Endothelial cell of umbilical vein (primary cell): Measurements from ENCODE around the gene KCNH1. TPM values are rescaled to one million over a fixed set of nuclear protein-coding genes. Genes with fewer than 3 reads are reported as not detected.

Experiments
- BruUV-seq: library from RNA; stranded (reverse); fragments of 400-500 nt; replicated peaks from 2 replicates; lab custom pipeline; 2021; lab: Mats Ljungman, UMichigan
- CTCF ChIA-PET: fragments of 300-600, 350-600 bp; sonication (Branson Sonifier 250); formaldehyde crosslinking; loops from one replicate; lab custom pipeline; 2021; ENCODE audit warnings: antibody characterized with exemption, inconsistent platforms; lab: Charles Lee
- POLR2A ChIA-PET: fragments of 300-600, 350-600 bp; sonication (Branson Sonifier 250); formaldehyde crosslinking; loops from one replicate; lab custom pipeline; 2021; ENCODE audit warnings: antibody characterized with exemption, inconsistent platforms; lab: Charles Lee
- DNase-seq: peaks from one replicate; pipeline ENCODE4 v3.0.0-alpha.2; 2011; ENCODE audit warnings: low read depth, low spot score
- FAIRE-seq: peaks from 2 replicates; lab custom pipeline; 2011; peaks lifted over from hg19 to GRCh38; lab: Jason Lieb, UNC
- H2AFZ ChIP-seq: 2 replicates; pipeline ENCODE4 v1.6.0; 2012; ENCODE audit warnings: low read depth, low read length, control low read depth, inconsistent platforms
- H3K27ac ChIP-seq: 2 replicates; pipeline ENCODE4 v1.5.1; 2011; ENCODE audit warnings: low read depth, mild to moderate bottlenecking, control low read depth, low read length, moderate library complexity; ENCODE audit not compliant: insufficient read depth
- H3K27me3 ChIP-seq, 2 experiments: 2 replicates each; pipeline versions ENCODE4 v1.6.0 to v1.6.1; 2011; ENCODE audit warnings: low read length in 2 of 2, mixed read lengths in 1 of 2; ENCODE audit not compliant: control insufficient read depth in 2 of 2, insufficient read depth in 2 of 2
- H3K36me3 ChIP-seq, 2 experiments: 2 replicates in 1 of 2; 3 replicates in 1 of 2; pipeline ENCODE4 v1.5.1; 2011; ENCODE audit warnings: low read length in 2 of 2, mild to moderate bottlenecking in 1 of 2, moderate library complexity in 1 of 2; ENCODE audit not compliant: control insufficient read depth in 2 of 2, insufficient read depth in 2 of 2; ENCODE audit errors: extremely low read depth in 1 of 2
- H3K4me1 ChIP-seq: 3 replicates; pipeline ENCODE4 v1.5.1; 2011; ENCODE audit warnings: mild to moderate bottlenecking, low read length; ENCODE audit not compliant: control insufficient read depth, insufficient read depth; ENCODE audit errors: extremely low read depth
- H3K4me2 ChIP-seq: 2 replicates; pipeline ENCODE4 v1.6.1; 2011; ENCODE audit warnings: low read length, control low read depth, mixed read lengths; ENCODE audit not compliant: insufficient read depth
- H3K4me3 ChIP-seq, 3 experiments: fragments of 200-600 bp in 1 of 3; sonication (generic), shearing (Covaris generic) in 1 of 3; replicated peaks in 1 of 3; 2 replicates each; pipeline ENCODE4 v1.5.1; 2011 to 2016; ENCODE audit warnings: control low read depth in 3 of 3, low read length in 3 of 3, mild to moderate bottlenecking in 2 of 3, inconsistent platforms in 1 of 3, low read depth in 1 of 3, moderate library complexity in 1 of 3; ENCODE audit not compliant: insufficient read depth in 1 of 3
- H3K79me2 ChIP-seq: 2 replicates; pipeline ENCODE4 v1.6.0; 2012; ENCODE audit warnings: low read length, inconsistent platforms; ENCODE audit not compliant: control insufficient read depth, insufficient read depth
- H3K9ac ChIP-seq: replicated peaks from 2 replicates; pipeline ENCODE3; 2011; ENCODE audit warnings: low read length, control low read depth; ENCODE audit not compliant: insufficient read depth; ENCODE audit errors: extremely low read depth
- H3K9me1 ChIP-seq: replicated peaks from 3 replicates; pipeline ENCODE4 v1.6.0; 2011; ENCODE audit warnings: mild to moderate bottlenecking, low read length; ENCODE audit not compliant: control insufficient read depth, insufficient read depth; ENCODE audit errors: extremely low read depth
- H3K9me3 ChIP-seq: replicated peaks from 2 replicates; pipeline ENCODE4 v1.5.1; 2012; ENCODE audit warnings: low read length, inconsistent platforms; ENCODE audit not compliant: control insufficient read depth, insufficient read depth
- H4K20me1 ChIP-seq: replicated peaks from 2 replicates; pipeline ENCODE3; 2011; ENCODE audit warnings: mild to moderate bottlenecking, low read length; ENCODE audit not compliant: control insufficient read depth, insufficient read depth; ENCODE audit errors: extremely low read depth
- CTCF ChIP-seq, 2 donors: IDR thresholded peaks; 1 replicate in 1 of 2; 2 replicates in 1 of 2; pipeline ENCODE4 v1.5.1; 2011; ENCODE audit warnings: low read length in 2 of 2, mild to moderate bottlenecking in 2 of 2, moderate library complexity in 2 of 2, control low read depth in 1 of 2, inconsistent platforms in 1 of 2, low read depth in 1 of 2; ENCODE audit not compliant: insufficient read depth in 1 of 2; ENCODE audit errors: extremely low read depth in 1 of 2
- EZH2 ChIP-seq: IDR thresholded peaks from 2 replicates; pipeline ENCODE4 v1.6.1; 2012; ENCODE audit warnings: borderline replicate concordance, low read depth, mild to moderate bottlenecking, moderate library complexity, low read length, inconsistent platforms; ENCODE audit not compliant: severe bottlenecking
- FOS ChIP-seq: IDR thresholded peaks from 2 replicates; pipeline ENCODE4 v1.6.1; 2011; ENCODE audit warnings: mild to moderate bottlenecking, low read length, moderate library complexity, borderline replicate concordance; ENCODE audit not compliant: insufficient read depth
- GATA2 ChIP-seq: IDR thresholded peaks from 2 replicates; pipeline ENCODE4 v1.7.0; 2011; ENCODE audit warnings: low read depth, mild to moderate bottlenecking, moderate library complexity, mixed read lengths, low read length; ENCODE audit not compliant: insufficient read length, insufficient read depth
- JUN ChIP-seq: IDR thresholded peaks from 2 replicates; pipeline ENCODE4 v1.6.1; 2011; ENCODE audit warnings: borderline replicate concordance, low read depth; ENCODE audit not compliant: insufficient read length, insufficient read depth
- MYC ChIP-seq: IDR thresholded peaks from one replicate; pipeline ENCODE4 v1.6.1; 2011; ENCODE audit warnings: mild to moderate bottlenecking, low read depth, low read length
- POLR2A ChIP-seq: IDR thresholded peaks from 2 replicates; pipeline ENCODE4 v1.6.1; 2012; ENCODE audit warnings: low read depth, mild to moderate bottlenecking, control low read depth, low read length
- POLR2AphosphoS5 ChIP-seq: IDR thresholded peaks from 2 replicates; pipeline ENCODE4 v1.6.1; 2012; ENCODE audit warnings: low read depth, mild to moderate bottlenecking, control low read depth, low read length, moderate library complexity; ENCODE audit not compliant: insufficient read depth
- dilution Hi-C: fragments of 300-500 bp; cut with MboI; formaldehyde crosslinking; loops from one replicate; pipeline ENCODE4 v1.15.0; 2019; ENCODE audit warnings: low sequenced_read_pairs; ENCODE audit not compliant: extremely low pct_ligation_motif_present
- intact Hi-C: fragments of 100-400 bp; cut with micrococcal nuclease; formaldehyde crosslinking; loops from one replicate; pipeline ENCODE4 v1.10.0; 2022
- polyA plus RNA-seq, 4 experiments: library from polyadenylated mRNA; depleted of rRNA in 3 of 4; stranded (reverse) in 3 of 4; unstranded in 1 of 4; fragments of >200 nt; gene quantifications; 2 replicates each; pipeline versions ENCODE4 v1.2.1 to v1.2.3, GENCODE V29; 2011 to 2012; ENCODE audit warnings: missing spikeins in 1 of 4
- total RNA-seq: library from RNA; stranded (reverse); gene quantifications from 2 replicates; pipeline ENCODE4 v1.2.3, GENCODE V29; 2021
- TF ChIP-seq, protein P1 (sequence below): IDR thresholded peaks from 2 replicates; pipeline ENCODE4 v1.6.1; 2011; ENCODE audit not compliant: insufficient read depth, insufficient read length

KCNH1 gene
- total and polyA plus RNA-seq, 2 donors (not counting 3 experiments of a cell fraction or from before 2014, with no cell fraction given) = not detected

GRCh38 chr1:210771131-210771530, 362.8 kb downstream of the KCNH1 start:
- Histone ChIP-seq H3K79me2 (no peaks in the 10 kb centered on the region), H3K27ac (no peak overlapping the region), H3K36me3 (no peaks in the 10 kb centered on the region), H3K4me2 (no peak overlapping the region), H3K9me1 (no peaks in the 10 kb centered on the region), H3K4me3 (no peak overlapping the region), H3K27me3 (no peaks in the 10 kb centered on the region), H3K9me3 (peaks cover 6% of the 10 kb centered on the region), H2AFZ (no peak overlapping the region), H3K4me1 (no peaks in the 10 kb centered on the region), H4K20me1 (no peaks in the 10 kb centered on the region), H3K9ac (no peak overlapping the region)
- FAIRE-seq (no peak), DNase-seq (no peak)
- ChIA-PET POLR2A (no interaction called here), CTCF (no interaction called here)
- no TSS peak for BruUV-seq
- dilution Hi-C loops = no loop called here
- intact Hi-C loops = no loop called here
- TF ChIP-seq POLR2A (no peak), FOS (no peak), GATA2 (no peak), EZH2 (no peak), JUN (no peak), CTCF (IDR thresholded peaks at IDR 0.05; ENCODE audit: extremely low read depth in 1 of 2, insufficient read depth in 1 of 2, low read depth in 1 of 2, low read length in 2 of 2) (no peak), POLR2AphosphoS5 (no peak), MYC (no peak)
- TF ChIP-seq, protein P1, sequence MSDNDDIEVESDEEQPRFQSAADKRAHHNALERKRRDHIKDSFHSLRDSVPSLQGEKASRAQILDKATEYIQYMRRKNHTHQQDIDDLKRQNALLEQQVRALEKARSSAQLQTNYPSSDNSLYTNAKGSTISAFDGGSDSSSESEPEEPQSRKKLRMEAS = no peak
